ENCODE measurements around the gene ASS1.

The ASS1 gene

GRCh38 chr9:130405657-130406257 is 39.0 kb upstream of the ASS1 start:
- Histone ChIP-seq H3K9me3 (ENCODE audit: control insufficient read depth in 2 of 2, low read length in 2 of 2) (no peaks in the 10 kb centered on the region), H3K27ac (ENCODE audit: low read depth in 2 of 2, low read length in 2 of 2) (no peak overlapping the region), H3K27me3 (ENCODE audit: control insufficient read depth in 2 of 2, insufficient read depth in 2 of 2, low read length in 2 of 2) (no peaks in the 10 kb centered on the region), H3K4me1 (ENCODE audit: control insufficient read depth in 2 of 2, insufficient read depth in 2 of 2, low read length in 2 of 2) (peaks cover 6 to 10% of the 10 kb centered on the region in 2 donors), H3K36me3 (ENCODE audit: control insufficient read depth in 2 of 2, insufficient read depth in 2 of 2, low read length in 2 of 2) (peaks cover 0 to 2% of the 10 kb centered on the region in 2 donors), H3K9ac (ENCODE audit: low read depth in 1 of 2, low read length in 2 of 2) (no peak overlapping the region), H3K4me3 (ENCODE audit: low read length in 2 of 2) (no peak overlapping the region)

- H3K27ac ChIP-seq (ENCODE audit: low read depth in 2 of 2, low read length in 2 of 2): no peak overlapping the region
- H3K4me3 ChIP-seq (ENCODE audit: low read length in 2 of 2): no peak overlapping the region
- H3K9me3 ChIP-seq (ENCODE audit: control insufficient read depth in 2 of 2, low read length in 2 of 2): no peaks in the 10 kb centered on the region
- no peak overlapping the region for H3K9ac ChIP-seq (ENCODE audit: low read depth in 1 of 2, low read length in 2 of 2)
- H3K4me1 ChIP-seq (ENCODE audit: control insufficient read depth in 2 of 2, insufficient read depth in 2 of 2, low read length in 2 of 2): peaks cover 8 to 15% of the 10 kb centered on the region in 2 donors
- H3K27me3 ChIP-seq (ENCODE audit: control insufficient read depth in 2 of 2, insufficient read depth in 2 of 2, low read length in 2 of 2): no peaks in the 10 kb centered on the region
- H3K36me3 ChIP-seq (ENCODE audit: control insufficient read depth in 2 of 2, insufficient read depth in 2 of 2, low read length in 2 of 2): peaks cover 0 to 2% of the 10 kb centered on the region in 2 donors
These were observed 38.4 kb upstream of the ASS1 start for GRCh38 chr9:130406278-130406895.

GRCh38 chr9:130407916-130408663 is 36.7 kb upstream of the ASS1 start:
- H3K27me3 ChIP-seq (ENCODE audit: control insufficient read depth in 2 of 2, insufficient read depth in 2 of 2, low read length in 2 of 2): no peaks in the 10 kb centered on the region
- H3K27ac ChIP-seq (ENCODE audit: low read depth in 2 of 2, low read length in 2 of 2): no peak overlapping the region
- H3K4me3 ChIP-seq (ENCODE audit: low read length in 2 of 2): no peak overlapping the region
- H3K4me1 ChIP-seq (ENCODE audit: control insufficient read depth in 2 of 2, insufficient read depth in 2 of 2, low read length in 2 of 2): peaks cover 8 to 18% of the 10 kb centered on the region in 2 donors
- H3K36me3 ChIP-seq (ENCODE audit: control insufficient read depth in 2 of 2, insufficient read depth in 2 of 2, low read length in 2 of 2): peaks cover 0 to 2% of the 10 kb centered on the region in 2 donors
- H3K9me3 ChIP-seq (ENCODE audit: control insufficient read depth in 2 of 2, low read length in 2 of 2): no peaks in the 10 kb centered on the region
- H3K9ac ChIP-seq (ENCODE audit: low read depth in 1 of 2, low read length in 2 of 2): no peak overlapping the region

- Histone ChIP-seq H3K27ac (ENCODE audit: low read depth in 2 of 2, low read length in 2 of 2) (no peak overlapping the region), H3K4me3 (ENCODE audit: low read length in 2 of 2) (no peak overlapping the region), H3K4me1 (ENCODE audit: control insufficient read depth in 2 of 2, insufficient read depth in 2 of 2, low read length in 2 of 2) (peaks cover 8 to 21% of the 10 kb centered on the region in 2 donors), H3K9me3 (ENCODE audit: control insufficient read depth in 2 of 2, low read length in 2 of 2) (no peaks in the 10 kb centered on the region), H3K9ac (ENCODE audit: low read depth in 1 of 2, low read length in 2 of 2) (no peak overlapping the region), H3K27me3 (ENCODE audit: control insufficient read depth in 2 of 2, insufficient read depth in 2 of 2, low read length in 2 of 2) (no peaks in the 10 kb centered on the region), H3K36me3 (ENCODE audit: control insufficient read depth in 2 of 2, insufficient read depth in 2 of 2, low read length in 2 of 2) (peaks cover 0 to 2% of the 10 kb centered on the region in 2 donors)
These were observed 36.1 kb upstream of the ASS1 start for GRCh38 chr9:130408669-130409068.

GRCh38 chr9:130409246-130409645 is 35.5 kb upstream of the ASS1 start:
- H3K9me3 ChIP-seq (ENCODE audit: control insufficient read depth in 2 of 2, low read length in 2 of 2): no peaks in the 10 kb centered on the region
- peaks cover 8 to 26% of the 10 kb centered on the region in 2 donors for H3K4me1 ChIP-seq (ENCODE audit: control insufficient read depth in 2 of 2, insufficient read depth in 2 of 2, low read length in 2 of 2)
- H3K4me3 ChIP-seq (ENCODE audit: low read length in 2 of 2): no peak overlapping the region
- peaks cover 0 to 2% of the 10 kb centered on the region in 2 donors for H3K36me3 ChIP-seq (ENCODE audit: control insufficient read depth in 2 of 2, insufficient read depth in 2 of 2, low read length in 2 of 2)
- no peak overlapping the region for H3K27ac ChIP-seq (ENCODE audit: low read depth in 2 of 2, low read length in 2 of 2)
- no peak overlapping the region for H3K9ac ChIP-seq (ENCODE audit: low read depth in 1 of 2, low read length in 2 of 2)
- H3K27me3 ChIP-seq (ENCODE audit: control insufficient read depth in 2 of 2, insufficient read depth in 2 of 2, low read length in 2 of 2): no peaks in the 10 kb centered on the region

GRCh38 chr9:130410443-130410842 is 34.3 kb upstream of the ASS1 start:
- Histone ChIP-seq H3K27ac (ENCODE audit: low read depth in 2 of 2, low read length in 2 of 2) (peak overlapping the region; percentile 82 to 83), H3K4me1 (ENCODE audit: control insufficient read depth in 2 of 2, insufficient read depth in 2 of 2, low read length in 2 of 2) (peaks cover 11 to 34% of the 10 kb centered on the region in 2 donors), H3K4me3 (ENCODE audit: low read length in 2 of 2) (peak overlapping the region; percentile 19 to 28), H3K27me3 (ENCODE audit: control insufficient read depth in 2 of 2, insufficient read depth in 2 of 2, low read length in 2 of 2) (no peaks in the 10 kb centered on the region), H3K9me3 (ENCODE audit: control insufficient read depth in 2 of 2, low read length in 2 of 2) (no peaks in the 10 kb centered on the region), H3K36me3 (ENCODE audit: control insufficient read depth in 2 of 2, insufficient read depth in 2 of 2, low read length in 2 of 2) (peaks cover 0 to 2% of the 10 kb centered on the region in 2 donors), H3K9ac (ENCODE audit: low read depth in 1 of 2, low read length in 2 of 2) (peak overlapping the region in 1 of 2 donors; percentile 57)

GRCh38 chr9:130411566-130411915 is 33.2 kb upstream of the ASS1 start:
- Histone ChIP-seq H3K27ac (ENCODE audit: low read depth in 2 of 2, low read length in 2 of 2) (peak overlapping the region; percentile 82 to 83), H3K36me3 (ENCODE audit: control insufficient read depth in 2 of 2, insufficient read depth in 2 of 2, low read length in 2 of 2) (peaks cover 0 to 2% of the 10 kb centered on the region in 2 donors), H3K4me3 (ENCODE audit: low read length in 2 of 2) (no peak overlapping the region), H3K27me3 (ENCODE audit: control insufficient read depth in 2 of 2, insufficient read depth in 2 of 2, low read length in 2 of 2) (no peaks in the 10 kb centered on the region), H3K9me3 (ENCODE audit: control insufficient read depth in 2 of 2, low read length in 2 of 2) (no peaks in the 10 kb centered on the region), H3K4me1 (ENCODE audit: control insufficient read depth in 2 of 2, insufficient read depth in 2 of 2, low read length in 2 of 2) (peaks cover 11 to 34% of the 10 kb centered on the region in 2 donors), H3K9ac (ENCODE audit: low read depth in 1 of 2, low read length in 2 of 2) (no peak overlapping the region)

GRCh38 chr9:130414081-130414731 is 30.6 kb upstream of the ASS1 start:
- peaks cover 0 to 2% of the 10 kb centered on the region in 2 donors for H3K36me3 ChIP-seq (ENCODE audit: control insufficient read depth in 2 of 2, insufficient read depth in 2 of 2, low read length in 2 of 2)
- peak overlapping the region; percentile 80 to 84 for H3K27ac ChIP-seq (ENCODE audit: low read depth in 2 of 2, low read length in 2 of 2)
- peak overlapping the region in 1 of 2 donors; percentile 37 for H3K9ac ChIP-seq (ENCODE audit: low read depth in 1 of 2, low read length in 2 of 2)
- peaks cover 11 to 34% of the 10 kb centered on the region in 2 donors for H3K4me1 ChIP-seq (ENCODE audit: control insufficient read depth in 2 of 2, insufficient read depth in 2 of 2, low read length in 2 of 2)
- no peaks in the 10 kb centered on the region for H3K9me3 ChIP-seq (ENCODE audit: control insufficient read depth in 2 of 2, low read length in 2 of 2)
- H3K27me3 ChIP-seq (ENCODE audit: control insufficient read depth in 2 of 2, insufficient read depth in 2 of 2, low read length in 2 of 2): no peaks in the 10 kb centered on the region
- H3K4me3 ChIP-seq (ENCODE audit: low read length in 2 of 2): no peak overlapping the region

GRCh38 chr9:130414910-130415746 is 29.6 kb upstream of the ASS1 start:
- Histone ChIP-seq H3K4me3 (ENCODE audit: low read length in 2 of 2) (peak overlapping the region in 1 of 2 donors; percentile 44), H3K27ac (ENCODE audit: low read depth in 2 of 2, low read length in 2 of 2) (peak overlapping the region; percentile 80 to 84), H3K36me3 (ENCODE audit: control insufficient read depth in 2 of 2, insufficient read depth in 2 of 2, low read length in 2 of 2) (no peaks in the 10 kb centered on the region), H3K9ac (ENCODE audit: low read depth in 1 of 2, low read length in 2 of 2) (peak overlapping the region; percentile 21 to 60), H3K9me3 (ENCODE audit: control insufficient read depth in 2 of 2, low read length in 2 of 2) (no peaks in the 10 kb centered on the region), H3K27me3 (ENCODE audit: control insufficient read depth in 2 of 2, insufficient read depth in 2 of 2, low read length in 2 of 2) (no peaks in the 10 kb centered on the region), H3K4me1 (ENCODE audit: control insufficient read depth in 2 of 2, insufficient read depth in 2 of 2, low read length in 2 of 2) (peaks cover 11 to 31% of the 10 kb centered on the region in 2 donors)
